GM12873 (cell line): Measurements from ENCODE around the gene VPS25.

ENCODE experiments used
- CTCF ChIP-seq: IDR thresholded peaks from 2 replicates; pipeline ENCODE4 v1.5.1; 2012; ENCODE audit warnings: low read depth, mild to moderate bottlenecking, moderate library complexity, low read length, control low read depth; ENCODE audit not compliant: insufficient read depth; ENCODE audit errors: missing control alignments

VPS25 gene

GRCh38 chr17:42817866-42818265 is 44.6 kb downstream of the VPS25 start:
- no peak for TF ChIP-seq CTCF

- no peak for TF ChIP-seq CTCF
These were observed 45.1 kb downstream of the VPS25 start for GRCh38 chr17:42818379-42818778.

- peak; percentile 80 for TF ChIP-seq CTCF
These were observed 46.8 kb downstream of the VPS25 start for GRCh38 chr17:42819939-42820535.

GRCh38 chr17:42821176-42821575 is 47.9 kb downstream of the VPS25 start:
- no peak for TF ChIP-seq CTCF

GRCh38 chr17:42827472-42827871 is 54.2 kb downstream of the VPS25 start:
- no peak for TF ChIP-seq CTCF
